OCI-LY7 (cell line): ENCODE measurements around the gene ECI1. TPM values are rescaled to one million over a fixed set of nuclear protein-coding genes. Genes with fewer than 3 reads are reported as not detected.
"Not testable (repeated sequence)": the region's sequence is repeated elsewhere in the genome, so short reads cannot be mapped to it uniquely, and the experiment has no call there.

Experiments
- BruUV-seq: library from RNA; stranded (reverse); fragments of 400-500 nt; replicated peaks from 2 replicates; lab custom pipeline; 2021; lab: Mats Ljungman, UMichigan
- CTCF ChIA-PET: fragments of 300-600 bp; sonication (Branson Sonifier 250); formaldehyde crosslinking; loops from one replicate; lab custom pipeline; 2022; ENCODE audit warnings: antibody characterized with exemption; ENCODE audit not compliant: unreplicated experiment; lab: Charles Lee
- POLR2A ChIA-PET: fragments of 300-600 bp; sonication (Branson Sonifier 250); formaldehyde crosslinking; loops from one replicate; lab custom pipeline; 2022; ENCODE audit warnings: antibody characterized with exemption; lab: Charles Lee
- DNase-seq: peaks from one replicate; pipeline ENCODE4 v3.0.0-alpha.2; 2015; ENCODE audit warnings: low spot score
- H2AFZ ChIP-seq: fragments of 200-600 bp; sonication (generic), shearing (Covaris generic); 2 replicates; pipeline ENCODE4 v1.6.1; 2014; ENCODE audit warnings: mild to moderate bottlenecking, antibody characterized with exemption, low read length, moderate library complexity
- H3K27ac ChIP-seq: fragments of 200-600 bp; sonication (generic); 2 replicates; pipeline ENCODE4 v1.5.1; 2014; ENCODE audit warnings: mixed run types, low read depth, mild to moderate bottlenecking, moderate library complexity, low read length, inconsistent platforms; ENCODE audit not compliant: poor library complexity, severe bottlenecking
- H3K36me3 ChIP-seq: fragments of 200-600 bp; sonication (generic); 2 replicates; pipeline ENCODE4 v1.6.1; 2014; ENCODE audit warnings: mild to moderate bottlenecking, antibody characterized with exemption, low read length, moderate library complexity, mixed read lengths; ENCODE audit not compliant: insufficient read depth
- H3K4me1 ChIP-seq: fragments of 200-600 bp; sonication (generic); 2 replicates; pipeline ENCODE4 v1.5.1; 2014; ENCODE audit warnings: mild to moderate bottlenecking, low read length; ENCODE audit not compliant: insufficient read depth, poor library complexity, severe bottlenecking
- H3K4me2 ChIP-seq: fragments of 200-600 bp; sonication (generic); 2 replicates; pipeline ENCODE4 v1.6.1; 2014; ENCODE audit warnings: mild to moderate bottlenecking, low read length
- H3K4me3 ChIP-seq: fragments of 200-600 bp; sonication (generic); 2 replicates; pipeline ENCODE4 v1.5.1; 2014; ENCODE audit warnings: mild to moderate bottlenecking, low read depth, low read length; ENCODE audit not compliant: poor library complexity, severe bottlenecking
- H3K79me2 ChIP-seq: fragments of 200-600 bp; sonication (generic); 2 replicates; pipeline ENCODE4 v1.6.1; 2016; ENCODE audit warnings: low read depth, mild to moderate bottlenecking, low read length, moderate library complexity, mixed read lengths; ENCODE audit not compliant: insufficient read depth
- H3K9me2 ChIP-seq: fragments of 200-600 bp; sonication (generic); 2 replicates; pipeline ENCODE4 v1.6.1; 2016; ENCODE audit warnings: mild to moderate bottlenecking, low read length, mixed read lengths; ENCODE audit not compliant: insufficient read depth
- H3K9me3 ChIP-seq: fragments of 200-600 bp; sonication (generic); 2 replicates; pipeline ENCODE4 v1.6.1; 2014; ENCODE audit warnings: mild to moderate bottlenecking, mixed run types, low read length, mixed read lengths
- H4K20me1 ChIP-seq: fragments of 200-600 bp; sonication (generic); 2 replicates; pipeline ENCODE4 v1.6.1; 2014; ENCODE audit warnings: mild to moderate bottlenecking, antibody characterized with exemption, low read length, moderate library complexity, mixed read lengths; ENCODE audit not compliant: insufficient read depth
- EZH2phosphoT487 ChIP-seq: fragments of 200-600 bp; sonication (generic); IDR thresholded peaks from 2 replicates; pipeline ENCODE4 v1.6.1; 2018; ENCODE audit warnings: low read depth, borderline replicate concordance, mild to moderate bottlenecking, mixed run types, antibody characterized with exemption, low read length, moderate library complexity, mixed read lengths
- intact Hi-C: fragments of 100-400 bp; cut with micrococcal nuclease; formaldehyde crosslinking; loops from one replicate; pipeline ENCODE4 v1.10.0; 2022; ENCODE audit not compliant: unreplicated experiment
- total RNA-seq, 2 experiments: library from RNA; depleted of rRNA in 1 of 2; stranded (reverse); fragments of >200 nt in 1 of 2; shearing (Covaris generic) in 1 of 2; gene quantifications; 2 replicates each; pipeline ENCODE4 v1.2.3, GENCODE V29; 2014 to 2022
- TF ChIP-seq, protein P1 (sequence below): fragments of 200-600 bp; sonication (generic); conservative IDR thresholded peaks from 2 replicates; pipeline ENCODE4 v1.5.1; 2014; ENCODE audit warnings: mild to moderate bottlenecking, antibody characterized with exemption, low read length, moderate library complexity, mixed read lengths

ECI1 gene
- total RNA-seq, 2 experiments from 2014 or later = 74.5 to 80.0 TPM

DNA sequence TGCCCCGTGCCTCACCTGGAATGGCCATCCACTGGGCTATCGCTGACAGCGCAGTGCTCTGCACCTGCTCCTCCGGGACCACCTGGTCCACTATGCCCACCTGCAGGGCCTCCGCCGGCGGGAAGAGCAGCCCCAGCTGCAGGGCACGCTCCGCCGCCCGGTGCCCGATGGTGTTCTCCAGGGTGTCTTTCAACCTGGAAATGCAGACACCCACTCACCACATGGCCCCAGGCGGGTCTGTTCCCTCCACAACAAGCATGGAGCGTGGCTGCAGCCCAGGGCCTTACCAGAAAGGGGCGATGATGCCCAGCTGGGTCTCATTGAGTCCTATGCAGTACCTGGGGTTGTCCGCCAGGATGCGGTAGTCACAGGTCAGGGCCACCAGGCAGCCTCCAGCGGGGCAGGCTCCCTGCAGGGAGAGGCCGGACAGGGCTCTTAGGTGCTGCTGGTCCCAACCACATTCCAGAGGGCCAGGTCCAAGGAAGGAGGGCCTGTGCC lies 8.3 kb downstream of the ECI1 start:
- Histone ChIP-seq H2AFZ (no peak overlapping the region), H3K27ac (no peak overlapping the region), H3K9me3 (no peaks in the 10 kb centered on the region), H4K20me1 (no peaks in the 10 kb centered on the region), H3K4me2 (no peak overlapping the region), H3K4me1 (no peaks in the 10 kb centered on the region), H3K4me3 (no peak overlapping the region), H3K79me2 (no peaks in the 10 kb centered on the region), H3K36me3 (peaks cover 74% of the 10 kb centered on the region), H3K9me2 (no peaks in the 10 kb centered on the region)
- no peak for DNase-seq
- ChIA-PET CTCF (no interaction called here), POLR2A (no interaction called here)
- intact Hi-C loops = no loop called here
- BruUV-seq = no TSS peak
- no peak for TF ChIP-seq EZH2phosphoT487
- TF ChIP-seq, protein P1, sequence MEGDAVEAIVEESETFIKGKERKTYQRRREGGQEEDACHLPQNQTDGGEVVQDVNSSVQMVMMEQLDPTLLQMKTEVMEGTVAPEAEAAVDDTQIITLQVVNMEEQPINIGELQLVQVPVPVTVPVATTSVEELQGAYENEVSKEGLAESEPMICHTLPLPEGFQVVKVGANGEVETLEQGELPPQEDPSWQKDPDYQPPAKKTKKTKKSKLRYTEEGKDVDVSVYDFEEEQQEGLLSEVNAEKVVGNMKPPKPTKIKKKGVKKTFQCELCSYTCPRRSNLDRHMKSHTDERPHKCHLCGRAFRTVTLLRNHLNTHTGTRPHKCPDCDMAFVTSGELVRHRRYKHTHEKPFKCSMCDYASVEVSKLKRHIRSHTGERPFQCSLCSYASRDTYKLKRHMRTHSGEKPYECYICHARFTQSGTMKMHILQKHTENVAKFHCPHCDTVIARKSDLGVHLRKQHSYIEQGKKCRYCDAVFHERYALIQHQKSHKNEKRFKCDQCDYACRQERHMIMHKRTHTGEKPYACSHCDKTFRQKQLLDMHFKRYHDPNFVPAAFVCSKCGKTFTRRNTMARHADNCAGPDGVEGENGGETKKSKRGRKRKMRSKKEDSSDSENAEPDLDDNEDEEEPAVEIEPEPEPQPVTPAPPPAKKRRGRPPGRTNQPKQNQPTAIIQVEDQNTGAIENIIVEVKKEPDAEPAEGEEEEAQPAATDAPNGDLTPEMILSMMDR = no peak

DNA sequence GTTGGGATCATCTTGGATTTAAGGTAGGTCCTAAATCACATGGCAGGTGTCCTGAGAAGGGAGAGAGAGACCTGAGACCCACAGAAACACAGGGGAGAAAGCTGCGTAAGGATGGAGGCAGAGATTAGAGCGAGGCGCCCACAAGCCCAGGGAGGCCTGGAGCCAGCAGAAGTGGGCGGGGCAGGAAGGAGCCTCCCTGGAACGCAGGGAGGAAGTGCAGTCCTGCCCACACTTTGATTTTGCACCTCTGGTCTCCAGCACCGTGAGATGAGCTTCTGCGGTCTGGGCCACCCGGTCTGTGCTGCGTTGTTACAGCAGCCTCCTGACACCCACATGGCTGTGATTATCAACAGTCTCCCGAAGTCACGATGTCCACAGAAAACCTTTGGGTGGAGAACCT lies 8.8 kb downstream of the ECI1 start:
- CTCF ChIA-PET = no interaction called here
- Histone ChIP-seq H4K20me1 (no peaks in the 10 kb centered on the region), H3K4me2 (no peak overlapping the region), H2AFZ (no peak overlapping the region), H3K27ac (no peak overlapping the region), H3K9me3 (no peaks in the 10 kb centered on the region), H3K4me3 (no peak overlapping the region), H3K79me2 (no peaks in the 10 kb centered on the region), H3K9me2 (no peaks in the 10 kb centered on the region), H3K4me1 (no peaks in the 10 kb centered on the region), H3K36me3 (peaks cover 78% of the 10 kb centered on the region)
- BruUV-seq = no TSS peak
- DNase-seq = no peak
- intact Hi-C loops = no loop called here
- TF ChIP-seq EZH2phosphoT487 = no peak
- TF ChIP-seq, protein P1 = no peak
- POLR2A ChIA-PET = no interaction called here

DNA sequence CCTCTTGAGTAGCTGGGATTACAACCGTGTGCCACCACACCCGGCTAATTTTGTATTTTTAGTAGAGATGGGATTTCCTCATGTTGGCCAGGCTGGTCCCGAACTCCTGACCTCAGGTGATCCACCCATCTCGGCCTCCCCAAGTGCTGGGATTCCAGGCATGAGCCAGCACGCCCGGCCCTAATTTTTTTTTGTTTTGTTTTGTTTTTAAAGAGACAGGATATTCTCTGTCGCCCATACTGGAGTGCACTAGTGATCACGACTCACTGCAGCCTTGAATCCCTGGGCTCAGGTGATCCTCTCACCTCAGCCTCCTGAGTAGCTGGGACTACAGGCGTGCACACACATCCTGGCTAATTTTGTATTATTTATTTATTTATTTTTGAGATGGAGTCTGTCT lies 11.1 kb downstream of the ECI1 start:
- H3K4me1 ChIP-seq, H3K9me2 ChIP-seq, H3K4me3 ChIP-seq, H3K9me3 ChIP-seq, DNase-seq, intact Hi-C loops, H3K79me2 ChIP-seq, H3K27ac ChIP-seq, CTCF ChIA-PET, H4K20me1 ChIP-seq, BruUV-seq, H2AFZ ChIP-seq, H3K4me2 ChIP-seq: not testable (repeated sequence)
- POLR2A ChIA-PET = interaction anchor here (1.3 kb wide), 1 partner anchor 11 kb away, joined by 3 read pairs; the partner anchor contains the start of gene ECI1
- peaks cover 84% of the 10 kb centered on the region for H3K36me3 ChIP-seq
